Measurements from ENCODE around the gene TMEM184B. TPM values are rescaled to one million over a fixed set of nuclear protein-coding genes. Genes with fewer than 3 reads are reported as not detected.
A peak's percentile ranks its signal among the peaks of the same experiment; 100 is the strongest.

The TMEM184B gene
- total RNA-seq, 4 donors from 2014 or later, result 25.4 to 40.7 (median 31.2) TPM

DNA sequence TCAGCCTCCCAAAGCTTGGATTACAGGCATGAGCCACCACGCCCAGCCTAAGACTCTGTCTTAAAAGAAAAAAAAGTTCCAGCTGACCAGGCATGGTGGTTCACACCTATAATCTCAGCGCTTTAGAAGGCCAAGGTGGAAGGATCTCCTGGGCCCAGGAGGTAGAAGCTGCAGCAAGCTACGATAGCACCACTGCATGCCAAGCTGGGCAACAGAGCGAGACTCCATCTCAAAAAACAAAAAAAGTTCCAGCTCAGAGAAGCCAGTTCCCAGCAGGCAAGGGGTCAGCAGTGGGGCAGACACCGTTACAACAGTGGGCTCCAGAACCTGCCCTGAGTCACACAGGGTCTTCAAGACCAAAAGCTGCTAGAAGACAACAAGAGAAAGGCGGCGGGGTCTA lies 3.3 kb downstream of the TMEM184B start:
- no peaks in the 10 kb centered on the region for H3K36me3 ChIP-seq
- intact Hi-C loops (cut with DNase I; ENCODE audit: low total_unique reads), result no loop called here
- ATAC-seq (no peak), DNase-seq (no peak)
- no peaks in the 10 kb centered on the region for H3K9me3 ChIP-seq
- no peaks in the 10 kb centered on the region for H3K27me3 ChIP-seq
- in situ Hi-C loops (cut with MboI; ENCODE audit: low sequenced_read_pairs in 4 of 4), result loop anchor here in 2 of 4 donors (10.0 to 25.0 kb wide), 2 partner anchors 85 to 93 kb away; no protein-coding TSS in a partner anchor
- H3K27ac ChIP-seq, result peak overlapping the region; percentile 91 to 96 (median 96)
- no peak for TF ChIP-seq POLR2A (IDR thresholded peaks at IDR 0.05)
- TF ChIP-seq, protein P1, sequence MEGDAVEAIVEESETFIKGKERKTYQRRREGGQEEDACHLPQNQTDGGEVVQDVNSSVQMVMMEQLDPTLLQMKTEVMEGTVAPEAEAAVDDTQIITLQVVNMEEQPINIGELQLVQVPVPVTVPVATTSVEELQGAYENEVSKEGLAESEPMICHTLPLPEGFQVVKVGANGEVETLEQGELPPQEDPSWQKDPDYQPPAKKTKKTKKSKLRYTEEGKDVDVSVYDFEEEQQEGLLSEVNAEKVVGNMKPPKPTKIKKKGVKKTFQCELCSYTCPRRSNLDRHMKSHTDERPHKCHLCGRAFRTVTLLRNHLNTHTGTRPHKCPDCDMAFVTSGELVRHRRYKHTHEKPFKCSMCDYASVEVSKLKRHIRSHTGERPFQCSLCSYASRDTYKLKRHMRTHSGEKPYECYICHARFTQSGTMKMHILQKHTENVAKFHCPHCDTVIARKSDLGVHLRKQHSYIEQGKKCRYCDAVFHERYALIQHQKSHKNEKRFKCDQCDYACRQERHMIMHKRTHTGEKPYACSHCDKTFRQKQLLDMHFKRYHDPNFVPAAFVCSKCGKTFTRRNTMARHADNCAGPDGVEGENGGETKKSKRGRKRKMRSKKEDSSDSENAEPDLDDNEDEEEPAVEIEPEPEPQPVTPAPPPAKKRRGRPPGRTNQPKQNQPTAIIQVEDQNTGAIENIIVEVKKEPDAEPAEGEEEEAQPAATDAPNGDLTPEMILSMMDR (IDR thresholded peaks at IDR 0.05 in 4 of 5, conservative IDR thresholded peaks at IDR 0.05 in 1 of 5), result no peak
- no peak overlapping the region for H3K4me3 ChIP-seq
- H3K4me1 ChIP-seq, result peaks cover 67 to 74% of the 10 kb centered on the region in 2 donors

DNA sequence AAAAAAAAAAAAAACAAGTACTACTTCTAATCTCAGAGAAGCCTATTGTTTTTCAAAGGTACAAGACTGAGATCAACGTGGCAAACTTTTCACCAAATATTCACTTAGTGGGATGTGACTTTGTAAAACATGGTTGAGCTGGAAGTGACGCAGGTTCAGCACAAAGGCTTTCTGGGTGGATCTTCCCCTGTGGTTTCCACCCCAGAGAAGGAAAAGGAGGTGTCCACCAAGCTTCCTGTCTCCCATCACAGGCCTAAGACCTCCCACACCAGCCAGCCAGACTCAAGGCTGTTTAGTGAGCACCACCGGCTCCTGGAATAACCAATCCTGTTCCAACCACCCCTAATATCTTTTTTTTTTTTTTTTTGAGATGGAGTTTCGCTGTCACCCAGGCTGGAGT lies 5.7 kb downstream of the TMEM184B start:
- H3K4me1 ChIP-seq, result peaks cover 66 to 79% of the 10 kb centered on the region in 2 donors
- TF ChIP-seq POLR2A (IDR thresholded peaks at IDR 0.05), result peak; percentile 27 to 61
- TF ChIP-seq, protein P1 (IDR thresholded peaks at IDR 0.05 in 4 of 5, conservative IDR thresholded peaks at IDR 0.05 in 1 of 5), result no peak
- DNase-seq, result no peak
- peak overlapping the region; percentile 44 to 96 (median 94) for H3K27ac ChIP-seq
- in situ Hi-C loops (cut with MboI; ENCODE audit: low sequenced_read_pairs in 4 of 4) (loop anchor here in 2 of 4 donors (10.0 to 25.0 kb wide), 2 partner anchors 88 to 95 kb away; no protein-coding TSS in a partner anchor), intact Hi-C loops (cut with DNase I; ENCODE audit: low total_unique reads) (no loop called here)
- ATAC-seq, result peak; percentile 51 to 73
- no peaks in the 10 kb centered on the region for H3K27me3 ChIP-seq
- peak overlapping the region in 1 of 4 donors; percentile 12 for H3K4me3 ChIP-seq
- no peaks in the 10 kb centered on the region for H3K9me3 ChIP-seq
- H3K36me3 ChIP-seq, result no peaks in the 10 kb centered on the region

DNA sequence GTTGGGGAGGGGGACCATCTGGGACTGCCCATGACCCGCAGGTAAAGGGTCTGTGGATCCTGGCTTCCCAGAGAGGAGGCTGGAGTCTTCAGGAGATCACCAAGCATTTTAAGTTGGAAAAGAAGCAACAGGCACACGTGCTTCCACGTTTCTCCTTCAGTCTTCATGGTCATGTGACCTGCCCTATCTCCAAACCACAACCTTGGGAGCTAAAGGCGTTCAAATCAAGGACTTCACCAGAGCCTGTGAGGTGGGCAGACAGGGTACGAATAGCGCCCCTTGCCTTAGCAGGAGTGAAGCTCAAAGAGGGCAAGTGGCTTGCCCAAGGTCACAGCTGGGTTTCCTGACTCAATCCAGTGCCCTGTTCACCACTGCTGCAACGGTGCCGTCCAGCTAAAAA lies 6.7 kb downstream of the TMEM184B start:
- DNase-seq (no peak), ATAC-seq (no peak)
- peak overlapping the region; percentile 44 to 96 (median 94) for H3K27ac ChIP-seq
- TF ChIP-seq, protein P1 (IDR thresholded peaks at IDR 0.05 in 4 of 5, conservative IDR thresholded peaks at IDR 0.05 in 1 of 5), result no peak
- no peak for TF ChIP-seq POLR2A (IDR thresholded peaks at IDR 0.05)
- in situ Hi-C loops (cut with MboI; ENCODE audit: low sequenced_read_pairs in 4 of 4), result loop anchor here in 2 of 4 donors (10.0 to 25.0 kb wide), 2 partner anchors 89 to 96 kb away; no protein-coding TSS in a partner anchor
- intact Hi-C loops (cut with DNase I; ENCODE audit: low total_unique reads), result no loop called here
- H3K9me3 ChIP-seq, result no peaks in the 10 kb centered on the region
- H3K4me1 ChIP-seq, result peaks cover 66 to 80% of the 10 kb centered on the region in 2 donors
- no peaks in the 10 kb centered on the region for H3K36me3 ChIP-seq
- H3K27me3 ChIP-seq, result no peaks in the 10 kb centered on the region
- H3K4me3 ChIP-seq, result no peak overlapping the region

DNA sequence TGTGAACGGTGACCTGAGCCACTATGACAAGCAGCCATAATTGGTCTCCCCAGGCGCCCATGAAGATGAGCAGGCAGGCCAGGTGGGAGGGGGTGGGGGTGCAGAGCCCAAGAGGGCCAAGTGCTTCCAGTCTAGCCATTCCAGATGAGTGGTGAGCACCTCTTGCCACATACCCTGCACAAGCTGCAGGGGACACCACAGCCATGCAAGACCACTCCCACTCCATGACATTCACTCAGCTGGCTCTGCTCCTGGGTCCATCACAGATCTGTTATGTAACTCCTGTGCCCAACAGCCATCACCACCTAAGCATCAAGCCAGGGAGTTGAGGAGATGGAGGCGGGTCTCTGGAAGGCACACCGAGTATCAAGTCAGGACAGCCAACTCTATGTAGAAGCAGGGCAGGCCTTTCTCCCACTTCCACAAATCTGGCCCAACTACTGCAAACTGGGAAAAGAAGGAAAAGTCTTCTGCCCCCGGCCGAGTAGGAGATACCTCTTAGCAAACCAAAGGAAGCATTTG lies 8.4 kb downstream of the TMEM184B start:
- no peak for DNase-seq
- no peaks in the 10 kb centered on the region for H3K36me3 ChIP-seq
- in situ Hi-C loops (cut with MboI; ENCODE audit: low sequenced_read_pairs in 4 of 4) (loop anchor here in 3 of 4 donors (5.0 to 25.0 kb wide), 3 partner anchors 88 to 98 kb away; no protein-coding TSS in a partner anchor), intact Hi-C loops (cut with DNase I; ENCODE audit: low total_unique reads) (no loop called here)
- H3K27me3 ChIP-seq, result no peaks in the 10 kb centered on the region
- no peak overlapping the region for H3K4me3 ChIP-seq
- TF ChIP-seq, protein P1 (IDR thresholded peaks at IDR 0.05 in 4 of 5, conservative IDR thresholded peaks at IDR 0.05 in 1 of 5), result no peak
- no peak for TF ChIP-seq POLR2A (IDR thresholded peaks at IDR 0.05)
- H3K4me1 ChIP-seq, result peaks cover 60 to 76% of the 10 kb centered on the region in 2 donors
- H3K27ac ChIP-seq, result peak overlapping the region in 3 of 4 donors; percentile 33 to 96 (median 91)
- no peak for ATAC-seq
- no peaks in the 10 kb centered on the region for H3K9me3 ChIP-seq

Measured in gastrocnemius medialis (tissue), 4 donors.